HS-5 (cell line): ENCODE data around the gene PIGT.
A peak's percentile ranks its signal among the peaks of the same experiment; 100 is the strongest.

Experiments
- DNase-seq: peaks from one replicate; pipeline ENCODE4 v3.0.0-alpha.2; 2012; ENCODE audit warnings: low read depth

The PIGT gene

GRCh38 chr20:45427236-45428149 lies 11.6 kb downstream of the PIGT start:
- no peak for DNase-seq

DNA sequence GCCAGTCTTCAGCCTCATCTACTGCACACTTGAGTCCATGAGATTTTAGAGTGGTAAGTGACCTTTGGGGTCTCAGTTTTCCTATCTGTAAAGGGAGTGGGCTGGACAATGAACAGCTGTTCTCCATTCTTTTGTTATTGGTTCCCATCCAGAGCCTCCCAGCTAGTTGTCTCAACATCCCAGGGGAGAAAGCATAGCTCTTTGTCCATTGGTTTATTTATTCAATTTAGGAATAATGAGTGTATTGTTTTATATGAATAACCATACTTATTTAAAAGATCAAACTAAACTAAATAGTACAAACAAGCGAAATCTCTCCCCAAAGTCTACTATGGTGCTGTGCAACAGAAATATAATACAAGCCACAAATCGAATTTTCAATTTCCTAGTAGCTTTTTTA lies 13.7 kb downstream of the PIGT start:
- DNase-seq: no peak

DNA sequence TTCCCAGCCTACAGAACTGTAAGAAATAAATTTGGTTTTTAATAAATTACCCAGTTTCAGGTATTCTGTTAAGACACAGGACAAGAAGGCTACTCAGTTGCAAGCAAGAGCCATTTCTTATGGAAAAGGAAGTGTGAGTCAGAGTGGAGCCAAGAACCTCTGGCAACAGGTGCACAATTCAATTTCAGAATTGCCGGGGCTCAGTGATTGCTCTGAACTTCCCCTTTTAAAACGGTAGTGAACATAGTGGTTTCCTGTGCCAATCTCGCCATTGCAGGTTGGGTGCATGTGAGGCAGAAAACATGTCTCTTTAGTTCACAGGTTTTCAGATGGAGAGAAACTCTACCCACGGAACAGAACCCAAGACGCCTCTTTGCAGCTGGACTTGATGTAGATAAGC lies 16.4 kb downstream of the PIGT start:
- no peak for DNase-seq

DNA sequence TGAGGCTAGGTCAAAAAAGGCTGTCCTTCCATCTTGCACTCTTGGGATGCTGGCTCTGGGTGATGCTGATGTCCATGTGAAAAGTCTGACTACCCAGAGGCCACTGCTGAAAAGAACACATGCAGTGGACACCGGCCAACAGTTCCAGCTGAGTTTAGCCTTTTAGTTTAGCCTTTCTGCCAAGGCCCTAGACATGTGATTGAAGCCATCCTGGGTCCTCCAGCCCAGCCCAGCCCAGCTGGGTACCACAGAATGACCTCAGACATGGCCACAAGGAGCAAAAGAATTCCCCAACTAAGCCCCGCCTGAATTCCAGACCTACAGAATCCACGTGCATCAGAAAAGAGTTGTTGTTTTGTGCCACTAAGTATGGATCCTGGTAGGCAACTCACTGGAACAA lies 17.4 kb downstream of the PIGT start:
- DNase-seq: peak; percentile 40

DNA sequence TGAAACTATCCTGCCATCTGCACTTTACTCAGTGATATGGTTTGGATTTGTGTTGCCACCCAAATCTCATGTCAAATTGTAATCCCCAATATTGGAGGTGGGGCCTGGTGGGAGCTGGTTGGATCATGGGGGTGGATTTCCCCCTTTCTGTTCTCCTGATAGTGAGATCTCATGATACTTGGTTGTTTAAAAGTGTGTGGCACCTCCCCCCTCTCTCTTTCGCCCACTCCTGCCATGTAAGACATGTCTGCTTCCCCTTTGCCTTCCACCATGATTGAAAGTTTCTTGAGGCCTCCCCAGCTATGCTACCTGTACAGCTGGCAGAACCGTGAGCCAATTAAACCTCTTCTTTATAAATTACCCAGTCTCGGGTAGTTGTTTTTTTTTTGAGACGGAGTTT lies 18.0 kb downstream of the PIGT start:
- DNase-seq: no peak

- peak; percentile 74 for DNase-seq
Measured at GRCh38 chr20:45436732-45437485, 21.0 kb downstream of the PIGT start.

GRCh38 chr20:45440424-45440823 lies 24.5 kb downstream of the PIGT start:
- DNase-seq: no peak

- DNase-seq: no peak
Measured at GRCh38 chr20:45440891-45441685, 25.1 kb downstream of the PIGT start.

DNA sequence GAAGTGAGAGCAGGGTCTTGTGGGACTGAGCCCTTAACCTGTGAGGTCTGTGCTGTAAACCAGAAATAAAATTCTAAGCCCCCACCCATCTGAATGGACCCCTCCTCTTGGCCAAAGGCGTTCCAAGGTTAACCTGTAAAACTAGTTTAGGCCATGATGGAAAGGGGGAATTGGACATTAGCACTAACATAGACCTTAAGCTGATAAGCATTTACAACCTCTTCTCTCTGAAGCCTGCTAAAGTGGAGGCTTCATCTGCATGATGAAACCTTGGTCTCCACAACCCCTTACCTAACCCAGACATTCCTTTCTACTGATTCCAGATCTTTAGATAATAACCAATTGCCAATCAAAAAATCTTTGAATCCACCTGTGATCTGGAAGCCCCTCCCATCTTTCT lies 25.8 kb downstream of the PIGT start:
- no peak for DNase-seq

- no peak for DNase-seq
Measured at GRCh38 chr20:45444050-45444449, 28.1 kb downstream of the PIGT start.

- no peak for DNase-seq
Measured at GRCh38 chr20:45445805-45446562, 30.0 kb downstream of the PIGT start.

DNA sequence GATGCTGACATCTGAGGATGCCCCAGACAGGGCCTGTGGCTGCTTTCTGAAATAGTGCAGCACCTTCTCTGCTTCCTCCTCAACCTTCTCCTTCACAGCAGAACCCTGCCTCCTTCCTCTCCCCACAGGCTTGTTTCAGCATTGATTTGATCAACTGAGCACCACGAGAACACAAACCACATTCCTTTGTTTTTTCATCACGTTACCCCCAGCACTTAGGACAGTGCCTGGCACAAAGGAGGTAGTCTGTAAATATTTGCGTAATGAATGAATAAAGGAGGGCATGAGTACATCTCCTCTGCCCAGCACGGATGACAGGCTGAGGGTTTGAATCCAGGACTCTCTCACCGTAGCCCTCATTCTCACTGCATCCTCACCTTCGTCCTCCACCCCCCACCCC lies 32.3 kb downstream of the PIGT start:
- DNase-seq: no peak

GRCh38 chr20:45449528-45449927 lies 33.6 kb downstream of the PIGT start:
- DNase-seq: no peak

GRCh38 chr20:45450097-45450818 lies 34.3 kb downstream of the PIGT start:
- DNase-seq: peak; percentile 23

DNA sequence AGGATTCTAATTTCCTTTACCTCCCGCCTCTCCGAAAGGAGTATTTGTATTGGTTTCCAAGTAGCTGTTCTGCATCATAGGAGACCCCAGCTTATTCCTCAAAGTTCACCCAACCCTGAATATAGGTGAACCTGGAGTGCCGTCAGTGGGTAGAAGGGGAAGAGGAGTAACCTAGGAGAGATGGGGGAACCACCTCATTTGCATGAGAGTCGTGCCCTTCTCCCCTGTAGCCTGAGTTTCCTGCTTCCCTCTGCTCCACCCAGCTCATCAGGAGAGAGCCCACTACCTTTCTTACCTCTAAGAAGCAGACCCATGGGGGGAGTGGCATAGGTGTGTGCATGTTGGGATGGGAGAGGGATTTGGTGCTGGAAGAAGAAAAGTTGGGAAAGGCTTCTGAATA lies 36.3 kb downstream of the PIGT start:
- DNase-seq: no peak

DNA sequence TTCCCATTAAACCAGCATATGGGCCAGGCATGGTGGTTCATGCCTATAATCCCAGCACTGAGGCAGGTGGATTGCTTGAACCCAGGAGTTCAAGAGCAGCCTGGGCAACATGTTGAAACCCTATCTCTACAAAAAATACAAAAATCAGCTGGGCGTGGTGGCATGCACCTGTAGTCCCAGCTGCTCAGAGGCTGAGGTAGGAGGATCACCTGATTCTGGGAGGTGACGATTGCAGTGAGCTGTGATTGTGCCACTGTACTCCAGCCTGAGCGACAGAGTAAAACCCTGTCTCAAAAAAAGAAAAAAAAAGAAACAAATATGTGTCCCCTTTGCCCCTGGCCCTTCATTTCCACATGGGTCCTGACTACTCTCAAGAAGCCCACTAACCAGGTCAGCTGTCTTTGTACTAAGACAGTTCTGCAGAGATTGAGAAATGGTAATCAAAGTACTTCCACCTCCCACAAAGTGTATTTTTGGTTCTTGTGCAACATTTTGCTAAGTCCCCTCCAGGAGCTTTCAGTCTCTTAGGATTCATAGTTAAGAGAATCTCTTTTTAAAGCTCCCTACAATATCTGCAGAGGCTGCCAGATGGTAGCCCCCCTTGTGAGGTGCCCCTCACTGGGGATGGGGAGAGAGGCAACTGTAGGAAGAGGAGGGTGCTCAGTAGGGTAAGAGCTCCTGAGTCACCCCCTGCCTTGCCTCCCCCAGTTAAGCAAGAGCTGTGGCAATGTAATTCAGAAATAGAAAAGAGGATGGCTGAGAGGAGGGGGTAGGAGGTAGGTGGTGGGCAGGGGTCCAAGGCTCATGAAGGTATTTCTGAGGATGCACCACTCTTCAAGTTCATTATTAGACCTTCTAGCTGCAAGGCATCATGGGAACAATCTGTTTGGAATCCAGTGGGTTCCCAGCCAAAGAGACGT lies 37.1 kb downstream of the PIGT start:
- DNase-seq: no peak

GRCh38 chr20:45456632-45457031 lies 40.7 kb downstream of the PIGT start:
- DNase-seq: no peak

DNA sequence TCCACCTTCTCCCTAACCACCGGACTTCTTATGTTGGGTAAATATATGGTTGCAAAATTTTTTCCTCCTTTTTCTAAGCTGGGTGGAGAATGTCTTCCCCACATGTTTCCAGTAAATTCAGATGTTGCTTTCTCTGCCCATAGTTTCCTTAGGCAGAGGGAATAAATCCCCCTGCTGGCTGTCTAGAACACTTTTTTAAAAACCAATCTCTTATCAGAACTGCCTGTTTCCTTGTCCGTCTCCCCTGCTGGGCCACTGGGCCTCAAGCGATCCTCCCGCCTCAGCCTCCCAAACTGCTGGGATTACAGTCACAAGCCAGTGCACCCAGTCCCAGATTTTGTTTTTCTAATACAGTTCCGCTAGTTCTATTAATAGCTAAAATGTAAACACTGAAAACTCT lies 43.7 kb downstream of the PIGT start:
- DNase-seq: no peak

DNA sequence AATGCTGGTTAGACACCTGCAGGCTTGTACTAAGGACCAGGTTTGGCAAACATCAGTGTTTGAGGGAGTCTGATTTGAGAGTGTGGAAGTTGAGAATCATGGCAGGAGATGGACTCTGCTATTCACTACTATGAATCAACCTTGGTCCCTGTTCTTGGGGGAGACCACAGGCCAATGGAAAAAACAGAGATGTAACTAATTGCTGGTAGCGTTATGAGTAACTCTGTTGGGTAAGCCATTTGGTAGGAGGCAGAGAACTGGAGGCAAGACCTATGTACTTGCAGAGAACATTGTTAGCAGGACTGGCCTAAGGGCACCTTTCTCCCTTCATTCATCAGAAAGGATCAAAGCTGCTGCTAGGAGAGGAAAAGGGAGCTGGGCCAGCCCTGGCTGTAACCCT lies 45.3 kb downstream of the PIGT start:
- DNase-seq: no peak
